ENCODE data around the gene LAD1. TPM values are rescaled to one million over a fixed set of nuclear protein-coding genes. Genes with fewer than 3 reads are reported as not detected.

LAD1 gene
- total RNA-seq, 1 donor from 2014 or later: 20.7 TPM

DNA sequence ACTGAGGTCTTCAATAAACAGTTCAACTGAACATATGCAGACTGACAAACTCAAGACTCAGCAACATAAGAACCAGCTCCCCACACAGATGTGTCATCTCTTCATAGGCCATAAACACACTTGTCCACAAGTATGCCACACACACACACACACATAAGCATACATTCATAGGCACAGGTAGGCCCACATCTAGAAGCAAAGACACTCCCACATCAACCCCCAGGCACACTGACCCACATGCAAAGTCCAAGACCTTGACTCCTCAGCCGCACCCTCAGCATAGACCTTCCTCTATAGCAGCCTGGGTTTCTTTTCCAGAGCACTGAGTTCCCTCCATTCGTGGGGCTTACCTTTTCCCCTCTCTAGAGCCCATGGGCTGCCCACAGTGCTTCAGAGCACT lies 1.4 kb downstream of the LAD1 start:
- Mint-ChIP-seq H3K27ac (no peak overlapping the region), H3K9me3 (no peaks in the 10 kb centered on the region)
- TF ChIP-seq, protein P1, sequence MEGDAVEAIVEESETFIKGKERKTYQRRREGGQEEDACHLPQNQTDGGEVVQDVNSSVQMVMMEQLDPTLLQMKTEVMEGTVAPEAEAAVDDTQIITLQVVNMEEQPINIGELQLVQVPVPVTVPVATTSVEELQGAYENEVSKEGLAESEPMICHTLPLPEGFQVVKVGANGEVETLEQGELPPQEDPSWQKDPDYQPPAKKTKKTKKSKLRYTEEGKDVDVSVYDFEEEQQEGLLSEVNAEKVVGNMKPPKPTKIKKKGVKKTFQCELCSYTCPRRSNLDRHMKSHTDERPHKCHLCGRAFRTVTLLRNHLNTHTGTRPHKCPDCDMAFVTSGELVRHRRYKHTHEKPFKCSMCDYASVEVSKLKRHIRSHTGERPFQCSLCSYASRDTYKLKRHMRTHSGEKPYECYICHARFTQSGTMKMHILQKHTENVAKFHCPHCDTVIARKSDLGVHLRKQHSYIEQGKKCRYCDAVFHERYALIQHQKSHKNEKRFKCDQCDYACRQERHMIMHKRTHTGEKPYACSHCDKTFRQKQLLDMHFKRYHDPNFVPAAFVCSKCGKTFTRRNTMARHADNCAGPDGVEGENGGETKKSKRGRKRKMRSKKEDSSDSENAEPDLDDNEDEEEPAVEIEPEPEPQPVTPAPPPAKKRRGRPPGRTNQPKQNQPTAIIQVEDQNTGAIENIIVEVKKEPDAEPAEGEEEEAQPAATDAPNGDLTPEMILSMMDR (IDR thresholded peaks at IDR 0.05; ENCODE audit: unreplicated experiment): no peak

GRCh38 chr1:201396861-201397464 lies 2.2 kb downstream of the LAD1 start:
- TF ChIP-seq, protein P1 (IDR thresholded peaks at IDR 0.05; ENCODE audit: unreplicated experiment): no peak
- Mint-ChIP-seq H3K36me3 (no peaks in the 10 kb centered on the region), H3K27ac (no peak overlapping the region), H3K9me3 (no peaks in the 10 kb centered on the region), H3K4me3 (no peak overlapping the region), H3K27me3 (ENCODE audit: low read depth) (peaks cover 27% of the 10 kb centered on the region), H3K4me1 (peaks cover 31% of the 10 kb centered on the region)
- no peak for DNase-seq (ENCODE audit: low spot score in 2 of 2, unreplicated experiment in 2 of 2)

More for the DNA sequence above, 1.4 kb downstream of the LAD1 start:
- Mint-ChIP-seq H3K27me3 (ENCODE audit: low read depth) (peaks cover 27% of the 10 kb centered on the region), H3K4me1 (peaks cover 29% of the 10 kb centered on the region), H3K36me3 (no peaks in the 10 kb centered on the region), H3K4me3 (peak overlapping the region; percentile 62)
- no peak for DNase-seq (ENCODE audit: low spot score in 2 of 2, unreplicated experiment in 2 of 2)

GRCh38 chr1:201395936-201396335 lies 3.2 kb downstream of the LAD1 start:
- Mint-ChIP-seq H3K4me1 (peaks cover 31% of the 10 kb centered on the region), H3K9me3 (no peaks in the 10 kb centered on the region), H3K36me3 (no peaks in the 10 kb centered on the region), H3K27ac (no peak overlapping the region), H3K4me3 (no peak overlapping the region), H3K27me3 (ENCODE audit: low read depth) (peaks cover 26% of the 10 kb centered on the region)
- DNase-seq (ENCODE audit: low spot score in 2 of 2, unreplicated experiment in 2 of 2): no peak
- TF ChIP-seq, protein P1 (IDR thresholded peaks at IDR 0.05; ENCODE audit: unreplicated experiment): no peak

DNA sequence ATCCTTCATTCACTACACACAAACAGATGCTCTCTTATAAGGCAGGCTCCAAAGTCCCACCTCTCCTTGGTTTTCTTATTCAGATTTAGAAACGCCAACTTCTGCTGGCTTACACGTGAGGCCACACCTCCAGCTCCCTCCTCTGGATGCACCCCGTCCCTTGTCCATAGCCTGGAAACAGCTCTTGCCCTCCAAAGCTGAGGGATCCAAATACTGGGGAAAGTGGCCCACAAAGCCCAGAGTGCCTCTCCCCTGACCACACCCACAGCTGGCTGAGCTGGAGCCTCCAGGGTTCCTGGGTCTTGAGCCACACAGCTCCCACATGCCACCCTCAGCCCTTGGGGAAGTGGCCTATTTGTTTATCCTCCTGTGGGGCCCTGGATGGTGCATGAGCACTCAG lies 4.5 kb downstream of the LAD1 start:
- Mint-ChIP-seq H3K36me3 (no peaks in the 10 kb centered on the region), H3K27ac (no peak overlapping the region), H3K9me3 (no peaks in the 10 kb centered on the region), H3K4me3 (no peak overlapping the region), H3K4me1 (peaks cover 21% of the 10 kb centered on the region), H3K27me3 (ENCODE audit: low read depth) (peaks cover 13% of the 10 kb centered on the region)
- TF ChIP-seq, protein P1 (IDR thresholded peaks at IDR 0.05; ENCODE audit: unreplicated experiment): no peak
- no peak for DNase-seq (ENCODE audit: low spot score in 2 of 2, unreplicated experiment in 2 of 2)

DNA sequence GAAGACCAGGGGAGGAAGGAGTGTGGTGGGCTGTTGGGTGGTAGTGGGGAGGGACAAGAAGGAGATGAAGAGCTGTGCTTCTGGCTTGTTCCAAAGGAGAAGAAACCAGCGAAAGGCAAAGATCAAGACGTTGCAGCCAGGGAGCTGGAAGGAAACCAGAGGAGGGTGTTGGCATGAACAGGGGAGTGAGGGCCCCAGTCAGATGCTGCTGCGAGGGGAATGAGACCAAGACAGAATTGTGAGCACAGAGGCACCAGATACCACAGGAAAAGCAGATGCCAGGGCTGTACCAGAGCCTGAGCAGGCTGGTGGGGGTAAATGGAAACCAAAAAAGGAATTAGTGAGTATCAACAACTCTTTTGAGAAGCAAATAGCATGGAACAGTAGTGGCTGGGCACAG lies 6.0 kb downstream of the LAD1 start:
- Mint-ChIP-seq H3K4me1 (peaks cover 12% of the 10 kb centered on the region), H3K27ac (no peak overlapping the region), H3K36me3 (no peaks in the 10 kb centered on the region), H3K4me3 (no peak overlapping the region), H3K27me3 (ENCODE audit: low read depth) (peaks cover 2% of the 10 kb centered on the region), H3K9me3 (no peaks in the 10 kb centered on the region)
- TF ChIP-seq, protein P1 (IDR thresholded peaks at IDR 0.05; ENCODE audit: unreplicated experiment): no peak
- no peak for DNase-seq (ENCODE audit: low spot score in 2 of 2, unreplicated experiment in 2 of 2)
